SK-N-SH treated with all-trans-retinoic acid at 6 μM for 48 hours (cell line): ENCODE data around the gene DUOX2.

Experiments
- ATAC-seq: fragments of 200-7000 bp; cut with Tn5 transposase; 3 replicates; pipeline ENCODE4 v1.9.1; 2020; ENCODE audit warnings: mild to moderate bottlenecking, moderate library complexity
- ARNTL ChIP-seq: fragments of 450-650 bp; formaldehyde crosslinking; IDR thresholded peaks from 2 replicates; pipeline ENCODE4 v1.5.0; 2020; ENCODE audit warnings: low read depth, mild to moderate bottlenecking, moderate library complexity, borderline replicate concordance
- CSDC2 ChIP-seq: fragments of 250-450 bp; sonication (Bioruptor Pico); IDR thresholded peaks from 2 replicates; pipeline ENCODE4 v1.5.0; 2020; ENCODE audit warnings: mild to moderate bottlenecking, moderate library complexity
- ESRRG ChIP-seq: fragments of 250-450 bp; sonication (Bioruptor Pico); IDR thresholded peaks from 2 replicates; pipeline ENCODE4 v1.6.1; 2021; ENCODE audit warnings: mild to moderate bottlenecking
- GLIS3 ChIP-seq: fragments of 250-450 bp; sonication (Bioruptor Pico); IDR thresholded peaks from 2 replicates; pipeline ENCODE4 v1.5.0; 2020; ENCODE audit warnings: mild to moderate bottlenecking, moderate library complexity
- ISL1 ChIP-seq: fragments of 250-450 bp; sonication (Bioruptor Pico); IDR thresholded peaks from 2 replicates; pipeline ENCODE4 v2.1.2; 2022; ENCODE audit warnings: mild to moderate bottlenecking, moderate library complexity
- OSR1 ChIP-seq: fragments of 250-450 bp; sonication (Bioruptor Pico); IDR thresholded peaks from 2 replicates; pipeline ENCODE4 v1.8.0; 2022; ENCODE audit warnings: moderate library complexity, mild to moderate bottlenecking, inconsistent platforms
- RARB ChIP-seq: fragments of 250-450 bp; sonication (Bioruptor Pico); IDR thresholded peaks from 2 replicates; pipeline ENCODE4 v1.8.0; 2021; ENCODE audit warnings: mild to moderate bottlenecking, moderate library complexity
- SNAI2 ChIP-seq: fragments of 250-450 bp; sonication (Bioruptor Pico); IDR thresholded peaks from 2 replicates; pipeline ENCODE4 v1.5.0; 2020; ENCODE audit warnings: mild to moderate bottlenecking, moderate library complexity
- TCF4 ChIP-seq: fragments of 250-450 bp; sonication (Bioruptor Pico); IDR thresholded peaks from 2 replicates; pipeline ENCODE4 v1.8.0; 2021; ENCODE audit warnings: mild to moderate bottlenecking, moderate library complexity, borderline replicate concordance
- TOX ChIP-seq: fragments of 250-450 bp; sonication (Bioruptor Pico); IDR thresholded peaks from 2 replicates; pipeline ENCODE4 v1.8.0; 2021; ENCODE audit warnings: mild to moderate bottlenecking, moderate library complexity, borderline replicate concordance
- ZC3H10 ChIP-seq: fragments of 250-450 bp; sonication (Bioruptor Pico); IDR thresholded peaks from 2 replicates; pipeline ENCODE4 v1.5.1; 2021; ENCODE audit warnings: mild to moderate bottlenecking, moderate library complexity
- ZFP3 ChIP-seq: fragments of 250-450 bp; sonication (Bioruptor Pico); IDR thresholded peaks from 2 replicates; pipeline ENCODE4 v1.5.0; 2020; ENCODE audit warnings: mild to moderate bottlenecking, moderate library complexity
- ZNF565 ChIP-seq: fragments of 450-650 bp; formaldehyde crosslinking; conservative IDR thresholded peaks from 2 replicates; pipeline ENCODE4 v1.5.0; 2020; ENCODE audit warnings: low read depth, mild to moderate bottlenecking, moderate library complexity
- ZNF70 ChIP-seq: fragments of 450-650 bp; formaldehyde crosslinking; IDR thresholded peaks from 2 replicates; pipeline ENCODE4 v1.5.0; 2020; ENCODE audit warnings: mild to moderate bottlenecking, moderate library complexity
- TF ChIP-seq, protein P1 (sequence below): fragments of 250-450 bp; sonication (Bioruptor Pico); IDR thresholded peaks from 2 replicates; pipeline ENCODE4 v1.8.0; 2020; ENCODE audit warnings: mild to moderate bottlenecking, moderate library complexity, borderline replicate concordance
- TF ChIP-seq, protein P2 (sequence below): fragments of 250-450 bp; sonication (Bioruptor Pico); IDR thresholded peaks from 2 replicates; pipeline ENCODE4 v1.8.0; 2021; ENCODE audit warnings: low read depth, mild to moderate bottlenecking, moderate library complexity, borderline replicate concordance
- TF ChIP-seq, protein P3 (sequence below): fragments of 250-450 bp; sonication (Bioruptor Pico); IDR thresholded peaks from 2 replicates; pipeline ENCODE4 v1.5.0; 2020; ENCODE audit warnings: mild to moderate bottlenecking, moderate library complexity
- TF ChIP-seq, protein P4 (sequence below): fragments of 250-450 bp; sonication (Bioruptor Pico); IDR thresholded peaks from 2 replicates; pipeline ENCODE4 v1.5.1; 2020; ENCODE audit warnings: low read depth, mild to moderate bottlenecking, moderate library complexity

The DUOX2 gene

DNA sequence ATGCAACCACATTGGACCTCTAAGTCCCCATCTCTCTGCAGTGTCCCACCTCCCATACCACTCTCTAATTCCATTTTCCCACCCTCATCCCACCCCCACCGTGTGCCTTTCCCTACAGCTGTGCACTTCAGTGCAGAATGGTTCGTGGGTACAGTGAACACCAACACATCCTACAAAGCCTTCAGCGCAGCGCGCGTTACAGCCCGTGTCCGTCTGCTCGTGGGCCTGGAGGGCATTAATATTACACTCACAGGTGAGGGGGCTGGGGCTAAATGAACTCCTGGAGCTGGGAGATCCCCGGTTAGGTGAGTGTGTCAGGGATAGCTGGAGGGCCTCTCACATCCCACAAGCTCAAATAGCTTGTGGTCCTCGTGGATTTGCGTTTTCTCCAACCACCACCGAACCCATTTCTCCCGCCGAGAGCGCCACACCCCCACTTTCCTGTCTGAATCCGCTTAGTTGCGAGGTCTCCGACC, 2.1 kb upstream of the DUOX2 start:
- ATAC-seq: no peak
- no peak for TF ChIP-seq RARB
- no peak for TF ChIP-seq OSR1
- TF ChIP-seq GLIS3 (CRISPR knock-in tag): no peak
- TF ChIP-seq, protein P1, sequence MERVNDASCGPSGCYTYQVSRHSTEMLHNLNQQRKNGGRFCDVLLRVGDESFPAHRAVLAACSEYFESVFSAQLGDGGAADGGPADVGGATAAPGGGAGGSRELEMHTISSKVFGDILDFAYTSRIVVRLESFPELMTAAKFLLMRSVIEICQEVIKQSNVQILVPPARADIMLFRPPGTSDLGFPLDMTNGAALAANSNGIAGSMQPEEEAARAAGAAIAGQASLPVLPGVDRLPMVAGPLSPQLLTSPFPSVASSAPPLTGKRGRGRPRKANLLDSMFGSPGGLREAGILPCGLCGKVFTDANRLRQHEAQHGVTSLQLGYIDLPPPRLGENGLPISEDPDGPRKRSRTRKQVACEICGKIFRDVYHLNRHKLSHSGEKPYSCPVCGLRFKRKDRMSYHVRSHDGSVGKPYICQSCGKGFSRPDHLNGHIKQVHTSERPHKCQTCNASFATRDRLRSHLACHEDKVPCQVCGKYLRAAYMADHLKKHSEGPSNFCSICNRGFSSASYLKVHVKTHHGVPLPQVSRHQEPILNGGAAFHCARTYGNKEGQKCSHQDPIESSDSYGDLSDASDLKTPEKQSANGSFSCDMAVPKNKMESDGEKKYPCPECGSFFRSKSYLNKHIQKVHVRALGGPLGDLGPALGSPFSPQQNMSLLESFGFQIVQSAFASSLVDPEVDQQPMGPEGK (CRISPR knock-in tag): no peak
- TF ChIP-seq TOX (CRISPR knock-in tag): no peak
- TF ChIP-seq, protein P2, sequence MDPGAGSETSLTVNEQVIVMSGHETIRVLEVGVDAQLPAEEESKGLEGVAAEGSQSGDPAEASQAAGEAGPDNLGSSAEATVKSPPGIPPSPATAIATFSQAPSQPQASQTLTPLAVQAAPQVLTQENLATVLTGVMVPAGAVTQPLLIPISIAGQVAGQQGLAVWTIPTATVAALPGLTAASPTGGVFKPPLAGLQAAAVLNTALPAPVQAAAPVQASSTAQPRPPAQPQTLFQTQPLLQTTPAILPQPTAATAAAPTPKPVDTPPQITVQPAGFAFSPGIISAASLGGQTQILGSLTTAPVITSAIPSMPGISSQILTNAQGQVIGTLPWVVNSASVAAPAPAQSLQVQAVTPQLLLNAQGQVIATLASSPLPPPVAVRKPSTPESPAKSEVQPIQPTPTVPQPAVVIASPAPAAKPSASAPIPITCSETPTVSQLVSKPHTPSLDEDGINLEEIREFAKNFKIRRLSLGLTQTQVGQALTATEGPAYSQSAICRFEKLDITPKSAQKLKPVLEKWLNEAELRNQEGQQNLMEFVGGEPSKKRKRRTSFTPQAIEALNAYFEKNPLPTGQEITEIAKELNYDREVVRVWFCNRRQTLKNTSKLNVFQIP (CRISPR knock-in tag): no peak
- TF ChIP-seq ZNF565 (CRISPR knock-in tag): no peak
- TF ChIP-seq, protein P3, sequence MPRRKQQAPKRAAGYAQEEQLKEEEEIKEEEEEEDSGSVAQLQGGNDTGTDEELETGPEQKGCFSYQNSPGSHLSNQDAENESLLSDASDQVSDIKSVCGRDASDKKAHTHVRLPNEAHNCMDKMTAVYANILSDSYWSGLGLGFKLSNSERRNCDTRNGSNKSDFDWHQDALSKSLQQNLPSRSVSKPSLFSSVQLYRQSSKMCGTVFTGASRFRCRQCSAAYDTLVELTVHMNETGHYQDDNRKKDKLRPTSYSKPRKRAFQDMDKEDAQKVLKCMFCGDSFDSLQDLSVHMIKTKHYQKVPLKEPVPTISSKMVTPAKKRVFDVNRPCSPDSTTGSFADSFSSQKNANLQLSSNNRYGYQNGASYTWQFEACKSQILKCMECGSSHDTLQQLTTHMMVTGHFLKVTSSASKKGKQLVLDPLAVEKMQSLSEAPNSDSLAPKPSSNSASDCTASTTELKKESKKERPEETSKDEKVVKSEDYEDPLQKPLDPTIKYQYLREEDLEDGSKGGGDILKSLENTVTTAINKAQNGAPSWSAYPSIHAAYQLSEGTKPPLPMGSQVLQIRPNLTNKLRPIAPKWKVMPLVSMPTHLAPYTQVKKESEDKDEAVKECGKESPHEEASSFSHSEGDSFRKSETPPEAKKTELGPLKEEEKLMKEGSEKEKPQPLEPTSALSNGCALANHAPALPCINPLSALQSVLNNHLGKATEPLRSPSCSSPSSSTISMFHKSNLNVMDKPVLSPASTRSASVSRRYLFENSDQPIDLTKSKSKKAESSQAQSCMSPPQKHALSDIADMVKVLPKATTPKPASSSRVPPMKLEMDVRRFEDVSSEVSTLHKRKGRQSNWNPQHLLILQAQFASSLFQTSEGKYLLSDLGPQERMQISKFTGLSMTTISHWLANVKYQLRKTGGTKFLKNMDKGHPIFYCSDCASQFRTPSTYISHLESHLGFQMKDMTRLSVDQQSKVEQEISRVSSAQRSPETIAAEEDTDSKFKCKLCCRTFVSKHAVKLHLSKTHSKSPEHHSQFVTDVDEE (CRISPR knock-in tag): no peak
- TF ChIP-seq ARNTL (CRISPR knock-in tag): no peak

DNA sequence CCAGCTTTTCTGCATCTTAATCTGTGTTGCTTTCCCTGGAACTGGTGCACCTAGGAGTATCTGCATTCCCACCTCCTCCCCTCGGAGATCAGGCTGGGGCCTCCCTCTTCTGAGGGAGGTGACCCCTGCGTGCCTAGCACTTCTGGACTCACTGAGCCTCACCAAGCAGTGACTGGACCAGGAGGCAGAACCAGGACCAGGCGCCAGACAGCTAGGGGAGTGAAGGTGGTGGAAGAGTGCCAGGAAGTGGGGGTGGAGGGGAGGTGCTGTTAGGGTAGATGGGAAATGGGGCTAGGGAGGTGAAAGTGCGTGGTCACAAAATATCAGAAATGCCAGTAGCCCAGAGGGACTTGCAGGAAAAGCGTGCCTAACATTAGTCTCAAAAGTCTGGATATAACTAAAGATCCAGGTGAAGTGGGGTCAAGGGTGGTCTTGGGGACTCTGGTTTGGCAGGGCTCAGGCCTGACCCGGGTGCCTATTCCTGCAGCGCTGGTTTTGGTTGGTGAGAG, 1.4 kb upstream of the DUOX2 start:
- no peak for ATAC-seq
- TF ChIP-seq ARNTL (CRISPR knock-in tag) (no peak), ZFP3 (CRISPR knock-in tag) (no peak), OSR1 (no peak)
- TF ChIP-seq, protein P4, sequence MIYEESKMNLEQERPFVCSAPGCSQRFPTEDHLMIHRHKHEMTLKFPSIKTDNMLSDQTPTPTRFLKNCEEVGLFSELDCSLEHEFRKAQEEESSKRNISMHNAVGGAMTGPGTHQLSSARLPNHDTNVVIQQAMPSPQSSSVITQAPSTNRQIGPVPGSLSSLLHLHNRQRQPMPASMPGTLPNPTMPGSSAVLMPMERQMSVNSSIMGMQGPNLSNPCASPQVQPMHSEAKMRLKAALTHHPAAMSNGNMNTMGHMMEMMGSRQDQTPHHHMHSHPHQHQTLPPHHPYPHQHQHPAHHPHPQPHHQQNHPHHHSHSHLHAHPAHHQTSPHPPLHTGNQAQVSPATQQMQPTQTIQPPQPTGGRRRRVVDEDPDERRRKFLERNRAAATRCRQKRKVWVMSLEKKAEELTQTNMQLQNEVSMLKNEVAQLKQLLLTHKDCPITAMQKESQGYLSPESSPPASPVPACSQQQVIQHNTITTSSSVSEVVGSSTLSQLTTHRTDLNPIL (CRISPR knock-in tag): no peak

DNA sequence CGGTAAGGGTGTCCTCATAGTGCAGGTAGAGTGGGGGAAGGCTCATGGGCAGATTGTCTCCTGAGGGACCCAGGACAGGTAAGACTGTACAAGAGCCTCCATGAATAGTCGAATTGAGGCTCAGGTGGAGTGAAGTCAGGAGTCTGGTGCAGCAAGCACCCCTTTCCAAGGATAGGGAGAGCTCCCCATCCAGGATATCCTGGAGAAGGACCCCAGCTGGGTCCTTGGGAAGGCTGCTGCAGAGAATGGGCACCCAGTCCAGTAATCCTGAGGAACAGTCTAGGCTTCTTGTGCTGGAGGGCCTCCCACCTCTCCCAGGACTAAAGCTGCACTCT, 746 bp upstream of the DUOX2 start:
- TF ChIP-seq, protein P3 (CRISPR knock-in tag): no peak
- TF ChIP-seq SNAI2 (CRISPR knock-in tag): no peak
- no peak for ATAC-seq

DNA sequence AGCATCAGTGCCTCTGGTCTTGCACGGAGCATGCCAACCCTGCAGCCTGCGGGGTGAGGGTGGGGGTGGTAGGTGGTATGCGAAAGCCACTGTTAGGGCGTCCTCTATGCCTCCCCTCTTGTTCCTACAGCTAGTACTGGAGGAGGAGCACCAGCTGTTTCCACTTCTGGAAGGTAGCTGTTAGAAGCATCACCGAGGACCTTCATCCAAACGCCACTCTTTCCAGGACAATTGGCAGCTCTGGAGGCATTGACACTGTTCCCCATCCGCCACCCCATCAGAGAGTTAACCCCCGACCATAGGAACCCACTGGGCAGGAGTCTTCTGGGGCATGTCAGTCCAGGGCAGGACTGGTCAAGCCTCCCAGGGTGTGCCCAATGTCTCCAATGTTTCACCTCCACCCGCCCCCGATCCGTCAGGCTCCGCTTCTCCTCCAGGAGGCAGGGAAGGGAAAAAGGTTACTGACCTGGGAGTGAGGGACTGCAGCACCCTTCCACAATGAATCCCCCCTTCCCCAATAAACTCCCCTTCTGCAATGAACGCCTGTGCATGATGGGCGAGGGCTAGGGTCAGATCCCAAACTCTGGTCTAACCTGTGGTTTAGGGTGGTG, 487 bp downstream of the DUOX2 start:
- ATAC-seq: no peak
- TF ChIP-seq ESRRG: no peak
- no peak for TF ChIP-seq ZNF70
- no peak for TF ChIP-seq ZC3H10
- no peak for TF ChIP-seq ARNTL (CRISPR knock-in tag)
- TF ChIP-seq CSDC2 (CRISPR knock-in tag): no peak
- TF ChIP-seq, protein P4 (CRISPR knock-in tag): no peak
- TF ChIP-seq, protein P3 (CRISPR knock-in tag): no peak
- no peak for TF ChIP-seq TCF4 (CRISPR knock-in tag)
- no peak for TF ChIP-seq ISL1 (CRISPR knock-in tag)
- no peak for TF ChIP-seq ZNF565 (CRISPR knock-in tag)
